ENCODE data around the gene IL17REL.

DNA sequence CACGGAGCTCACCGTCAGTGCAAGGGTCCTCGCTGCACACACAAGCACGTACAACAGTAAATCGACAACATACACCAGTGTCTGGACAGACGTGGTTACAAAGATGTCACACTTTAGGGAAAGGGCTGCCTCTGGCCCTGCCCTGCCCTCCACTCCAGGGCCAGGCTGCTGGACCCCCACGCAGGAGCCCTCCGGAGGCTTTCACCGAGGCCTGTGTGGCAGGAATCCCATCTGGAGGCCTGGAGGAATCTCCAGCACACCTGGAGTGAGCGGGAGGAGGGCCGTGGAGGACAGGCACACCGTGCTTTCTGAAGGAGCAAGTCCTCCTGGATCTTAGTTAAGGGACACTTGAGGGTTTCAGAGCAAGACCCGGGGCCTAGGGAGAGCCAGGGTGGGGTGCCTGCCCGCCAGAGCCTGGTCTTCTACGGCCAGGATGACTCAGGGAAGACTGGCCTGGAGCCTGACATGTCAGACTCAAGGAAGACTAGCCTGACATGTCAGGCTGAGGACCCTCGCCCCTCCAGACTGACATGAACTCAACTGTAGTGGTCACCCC lies 54.1 kb downstream of the IL17REL start:
- TF ChIP-seq, protein P1, sequence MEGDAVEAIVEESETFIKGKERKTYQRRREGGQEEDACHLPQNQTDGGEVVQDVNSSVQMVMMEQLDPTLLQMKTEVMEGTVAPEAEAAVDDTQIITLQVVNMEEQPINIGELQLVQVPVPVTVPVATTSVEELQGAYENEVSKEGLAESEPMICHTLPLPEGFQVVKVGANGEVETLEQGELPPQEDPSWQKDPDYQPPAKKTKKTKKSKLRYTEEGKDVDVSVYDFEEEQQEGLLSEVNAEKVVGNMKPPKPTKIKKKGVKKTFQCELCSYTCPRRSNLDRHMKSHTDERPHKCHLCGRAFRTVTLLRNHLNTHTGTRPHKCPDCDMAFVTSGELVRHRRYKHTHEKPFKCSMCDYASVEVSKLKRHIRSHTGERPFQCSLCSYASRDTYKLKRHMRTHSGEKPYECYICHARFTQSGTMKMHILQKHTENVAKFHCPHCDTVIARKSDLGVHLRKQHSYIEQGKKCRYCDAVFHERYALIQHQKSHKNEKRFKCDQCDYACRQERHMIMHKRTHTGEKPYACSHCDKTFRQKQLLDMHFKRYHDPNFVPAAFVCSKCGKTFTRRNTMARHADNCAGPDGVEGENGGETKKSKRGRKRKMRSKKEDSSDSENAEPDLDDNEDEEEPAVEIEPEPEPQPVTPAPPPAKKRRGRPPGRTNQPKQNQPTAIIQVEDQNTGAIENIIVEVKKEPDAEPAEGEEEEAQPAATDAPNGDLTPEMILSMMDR (IDR thresholded peaks at IDR 0.05) = no peak
- TF ChIP-seq POLR2A (IDR thresholded peaks at IDR 0.05) = no peak
